Pancreas (tissue), 10 donors: ENCODE results near the gene SPTLC2. TPM values are rescaled to one million over a fixed set of nuclear protein-coding genes. Genes with fewer than 3 reads are reported as not detected.

Experiments
- ATAC-seq, 4 donors: fragments of 200-7000 bp; cut with Tn5 transposase; one replicate each; pipeline versions ENCODE4 v1.8.0 to v1.9.1; 2020; ENCODE audit warnings: mild to moderate bottlenecking in 4 of 4, moderate library complexity in 4 of 4
- DNase-seq, 6 donors: peaks; one replicate each; pipeline ENCODE4 v3.0.0-alpha.2; 2020
- FAIRE-seq: peaks from 2 replicates; lab custom pipeline; 2012; peaks lifted over from hg19 to GRCh38; lab: Jason Lieb, UNC
- H3K27ac ChIP-seq, 4 donors: fragments of 200-600 bp; sonication (generic); 1 replicate in 3 of 4; 2 replicates in 1 of 4; pipeline versions ENCODE4 v1.5.0 to v1.8.0; 2020
- H3K27me3 ChIP-seq, 4 donors: fragments of 200-600 bp; one replicate each; pipeline ENCODE4 v1.8.0; 2021
- H3K36me3 ChIP-seq, 3 donors: fragments of 200-600 bp; sonication (generic) in 1 of 3; one replicate each; pipeline versions ENCODE4 v1.5.0 to v1.8.0; 2020 to 2021
- H3K4me1 ChIP-seq, 3 donors: fragments of 200-600 bp; one replicate each; pipeline ENCODE4 v1.8.0; 2021
- H3K4me3 ChIP-seq, 4 donors: fragments of 200-600 bp; sonication (generic) in 2 of 4; one replicate each; pipeline versions ENCODE4 v1.5.0 to v1.8.0; 2020 to 2021
- H3K9me3 ChIP-seq, 4 donors: fragments of 200-600 bp; one replicate each; pipeline ENCODE4 v1.8.0; 2021
- WGBS, 2 donors: extraction: QIAGEN DNeasy Blood & Tissue Kit; methylation state at CpG; one replicate each; pipeline ENCODE4 v1.1.7; 2013; 5-methylcytosine and 5-hydroxymethylcytosine counted together
- intact Hi-C, 3 donors: fragments of 100-400 bp; cut with DNase I; formaldehyde crosslinking; loops; one replicate each; pipeline versions ENCODE4 v1.11.1 to v1.14.2; 2022
- polyA plus RNA-seq, 2 donors: library from polyadenylated mRNA; stranded (reverse); fragments of 200-250 nt; gene quantifications; one replicate each; pipeline ENCODE4 v1.2.3, GENCODE V29; 2013
- total RNA-seq, 6 donors: library from RNA; stranded (reverse); fragmentation: NEBNext Ultra II Directional in 4 of 6; extraction: Animal tissue kit (Norgen Biotek cat#: 25700) in 4 of 6; gene quantifications; one replicate each; pipeline versions ENCODE4 v1.2.1 to v1.2.4, GENCODE V29; 2021 to 2023
- TF ChIP-seq, protein P1 (sequence below), 4 donors: fragments of 200-600 bp; sonication (generic) in 3 of 4; IDR thresholded peaks; one replicate each; pipeline versions ENCODE4 v1.5.0 to v1.8.0; 2021; ENCODE audit warnings: antibody characterized with exemption in 4 of 4
- donor health status: healthy with polysubstance abuse.
- donor health status: DM: no; HTN: no; CAD: no; lungs with moderate emphysema.
- donor health status: DM: no; HTN: no; CAD: no.
- donor health status: control.
- donor health status: control.
- donor health status: Bipolar disorder and iron deficiency.
- donor health status: DM: yes; HTN: yes; CAD: no.
- donor health status: DM: no; HTN: no; CAD: no.
- donor health status: DM: no; HTN: no; CAD: no.
- donor health status: DM: yes; HTN: yes; CAD: no.

SPTLC2 gene
- total and polyA plus RNA-seq, 8 donors: 3.2 to 19.4 (median 8.7) TPM

DNA sequence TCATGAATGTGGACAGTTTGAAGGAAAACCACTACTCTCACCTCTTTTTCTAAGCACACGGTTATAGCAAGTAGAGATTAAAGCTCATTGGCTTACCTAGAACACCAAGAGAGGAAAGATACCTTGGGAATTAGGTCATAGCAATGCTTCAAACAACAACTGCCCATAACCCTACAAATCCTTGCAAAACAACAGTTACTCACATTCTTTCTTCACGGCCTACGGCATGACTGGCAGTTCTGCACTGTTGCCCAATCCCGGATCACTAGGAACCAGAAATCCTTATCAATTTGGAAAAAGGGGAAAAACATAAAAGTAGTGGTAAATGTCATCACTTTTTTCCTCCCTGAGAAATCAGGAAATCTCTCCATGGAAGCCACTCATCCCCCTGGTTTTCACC lies 108.2 kb downstream of the SPTLC2 start:
- no peak overlapping the region for H3K4me3 ChIP-seq
- H3K27me3 ChIP-seq: no peaks in the 10 kb centered on the region
- peaks cover 0 to 13% (median 4%) of the 10 kb centered on the region in 3 donors for H3K36me3 ChIP-seq
- no peaks in the 10 kb centered on the region for H3K4me1 ChIP-seq
- H3K9me3 ChIP-seq: no peaks in the 10 kb centered on the region
- TF ChIP-seq, protein P1, sequence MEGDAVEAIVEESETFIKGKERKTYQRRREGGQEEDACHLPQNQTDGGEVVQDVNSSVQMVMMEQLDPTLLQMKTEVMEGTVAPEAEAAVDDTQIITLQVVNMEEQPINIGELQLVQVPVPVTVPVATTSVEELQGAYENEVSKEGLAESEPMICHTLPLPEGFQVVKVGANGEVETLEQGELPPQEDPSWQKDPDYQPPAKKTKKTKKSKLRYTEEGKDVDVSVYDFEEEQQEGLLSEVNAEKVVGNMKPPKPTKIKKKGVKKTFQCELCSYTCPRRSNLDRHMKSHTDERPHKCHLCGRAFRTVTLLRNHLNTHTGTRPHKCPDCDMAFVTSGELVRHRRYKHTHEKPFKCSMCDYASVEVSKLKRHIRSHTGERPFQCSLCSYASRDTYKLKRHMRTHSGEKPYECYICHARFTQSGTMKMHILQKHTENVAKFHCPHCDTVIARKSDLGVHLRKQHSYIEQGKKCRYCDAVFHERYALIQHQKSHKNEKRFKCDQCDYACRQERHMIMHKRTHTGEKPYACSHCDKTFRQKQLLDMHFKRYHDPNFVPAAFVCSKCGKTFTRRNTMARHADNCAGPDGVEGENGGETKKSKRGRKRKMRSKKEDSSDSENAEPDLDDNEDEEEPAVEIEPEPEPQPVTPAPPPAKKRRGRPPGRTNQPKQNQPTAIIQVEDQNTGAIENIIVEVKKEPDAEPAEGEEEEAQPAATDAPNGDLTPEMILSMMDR (IDR thresholded peaks at IDR 0.05): no peak
- WGBS, 2 donors: 88 to 91% methylated on average over 4 of the region's 4 CpGs
- FAIRE-seq (no peak), DNase-seq (no peak), ATAC-seq (no peak)
- intact Hi-C loops: no loop called here
- no peak overlapping the region for H3K27ac ChIP-seq

DNA sequence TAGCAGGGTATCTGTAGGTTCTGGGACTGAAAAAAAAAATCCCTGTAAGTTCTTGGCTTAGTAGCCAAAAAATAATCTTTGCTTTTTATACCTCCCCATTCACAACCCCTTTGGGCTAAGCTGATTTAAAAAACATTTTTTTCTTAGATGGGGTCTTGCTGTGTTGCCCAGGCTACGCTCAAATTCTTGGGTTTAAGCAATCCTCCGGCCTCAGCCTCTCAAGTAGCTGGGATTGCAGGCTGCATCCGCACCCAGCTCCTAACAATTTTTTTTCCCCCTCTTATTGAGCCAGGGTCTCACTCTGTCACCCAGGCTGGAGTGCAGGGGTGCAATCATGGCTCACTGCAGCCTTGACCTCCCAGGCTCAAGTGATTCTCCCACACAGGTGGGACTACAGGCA lies 108.7 kb downstream of the SPTLC2 start:
- H3K27me3 ChIP-seq: no peaks in the 10 kb centered on the region
- peaks cover 0 to 13% (median 4%) of the 10 kb centered on the region in 3 donors for H3K36me3 ChIP-seq
- FAIRE-seq (no peak), DNase-seq (no peak), ATAC-seq (no peak)
- no peak overlapping the region for H3K4me3 ChIP-seq
- no peak overlapping the region for H3K27ac ChIP-seq
- intact Hi-C loops: no loop called here
- WGBS, 2 donors: 98% methylated on average over 3 of the region's 3 CpGs
- H3K4me1 ChIP-seq: no peaks in the 10 kb centered on the region
- no peaks in the 10 kb centered on the region for H3K9me3 ChIP-seq
- TF ChIP-seq, protein P1 (IDR thresholded peaks at IDR 0.05): no peak

DNA sequence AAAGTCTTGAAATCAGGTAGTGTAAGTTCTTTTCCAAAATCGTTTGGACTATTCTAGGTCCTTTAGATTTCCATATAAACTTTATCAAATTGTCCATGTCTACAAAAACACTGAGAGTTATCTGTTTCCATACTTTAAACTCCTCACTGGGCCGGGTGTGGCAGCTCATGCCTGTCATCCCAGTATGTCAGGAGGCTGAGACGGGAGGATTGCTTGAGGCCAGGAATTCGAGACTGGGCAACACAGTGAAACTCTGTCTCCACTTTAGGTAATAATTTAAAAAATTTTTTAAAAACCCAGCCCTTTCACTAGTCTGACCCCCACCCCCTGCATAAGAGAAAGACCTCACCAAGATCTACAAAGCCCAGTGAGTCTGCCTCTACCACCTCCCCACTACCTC lies 111.4 kb downstream of the SPTLC2 start:
- WGBS, 2 donors: 71 to 73% methylated on average over 4 of the region's 4 CpGs
- ATAC-seq (no peak), DNase-seq (no peak), FAIRE-seq (no peak)
- TF ChIP-seq, protein P1 (IDR thresholded peaks at IDR 0.05): no peak
- Histone ChIP-seq H3K27ac (no peak overlapping the region), H3K36me3 (no peaks in the 10 kb centered on the region), H3K27me3 (no peaks in the 10 kb centered on the region), H3K4me3 (no peak overlapping the region), H3K4me1 (no peaks in the 10 kb centered on the region), H3K9me3 (no peaks in the 10 kb centered on the region)
- intact Hi-C loops: no loop called here

DNA sequence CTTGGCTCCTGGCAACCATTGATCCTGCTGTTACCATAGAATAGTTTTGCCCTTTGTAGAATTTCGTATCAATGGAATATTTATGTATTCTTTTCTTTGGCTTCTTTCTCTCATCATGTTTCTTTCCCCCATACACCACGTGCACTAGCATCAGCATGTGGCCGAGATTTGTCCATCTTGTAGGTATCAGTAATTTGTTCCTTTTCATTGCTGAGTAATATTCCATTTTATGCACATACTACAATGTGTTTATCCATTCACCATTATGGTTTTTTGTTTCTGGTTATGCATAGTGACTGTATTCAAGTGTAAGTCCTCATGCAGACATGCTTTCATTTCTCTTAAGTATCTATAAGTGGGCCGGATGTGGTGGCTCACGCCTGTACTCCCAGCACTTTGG lies 113.3 kb downstream of the SPTLC2 start:
- Histone ChIP-seq H3K36me3 (no peaks in the 10 kb centered on the region), H3K27ac (no peak overlapping the region), H3K27me3 (no peaks in the 10 kb centered on the region), H3K4me3 (no peak overlapping the region), H3K9me3 (no peaks in the 10 kb centered on the region), H3K4me1 (no peaks in the 10 kb centered on the region)
- intact Hi-C loops: no loop called here
- FAIRE-seq (no peak), ATAC-seq (no peak), DNase-seq (no peak)
- TF ChIP-seq, protein P1 (IDR thresholded peaks at IDR 0.05): no peak
- WGBS, 2 donors: 94 to 96% methylated on average over 5 of the region's 5 CpGs

DNA sequence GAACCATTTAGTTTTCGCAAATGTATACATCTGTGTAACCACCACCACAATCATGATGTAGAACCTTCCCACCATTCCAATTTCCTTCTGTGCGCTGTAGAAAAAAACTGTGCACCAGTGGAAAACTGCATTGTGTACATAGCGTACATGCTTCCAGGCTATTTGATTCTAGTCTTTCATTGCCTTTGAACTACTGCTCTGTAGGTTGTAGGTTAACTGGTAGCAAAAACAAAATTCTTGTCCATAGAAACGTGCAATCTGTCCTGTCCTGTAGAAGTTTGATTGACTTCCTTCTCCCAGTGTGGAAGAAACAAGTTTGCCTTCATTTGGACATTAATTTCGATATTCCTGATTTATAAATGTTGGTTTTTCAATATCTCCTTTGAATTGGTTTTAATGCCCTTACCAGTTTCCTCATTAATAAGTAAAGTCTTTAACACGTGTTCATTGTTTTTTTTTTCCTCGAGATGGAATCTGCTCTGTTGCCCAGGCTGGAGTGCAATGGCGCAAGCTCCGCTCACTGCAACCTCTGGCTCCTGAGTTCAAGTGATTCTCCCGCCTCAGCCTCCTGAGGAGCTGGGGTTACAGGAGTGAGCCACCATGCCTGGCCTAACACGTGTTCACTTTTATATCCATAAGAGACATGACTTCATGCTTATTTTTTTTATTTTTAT lies 114.2 kb downstream of the SPTLC2 start:
- H3K36me3 ChIP-seq: no peaks in the 10 kb centered on the region
- FAIRE-seq (no peak), DNase-seq (no peak), ATAC-seq (no peak)
- no peaks in the 10 kb centered on the region for H3K27me3 ChIP-seq
- H3K9me3 ChIP-seq: no peaks in the 10 kb centered on the region
- no peak overlapping the region for H3K4me3 ChIP-seq
- intact Hi-C loops: no loop called here
- TF ChIP-seq, protein P1 (IDR thresholded peaks at IDR 0.05): no peak
- H3K4me1 ChIP-seq: no peaks in the 10 kb centered on the region
- WGBS, 2 donors: 73 to 78% methylated on average over 11 of the region's 11 CpGs
- no peak overlapping the region for H3K27ac ChIP-seq
